RWPE2 (cell line): ENCODE data around the gene RPUSD4.

Source experiments
- ATAC-seq: fragments of 200-7000 bp; cut with Tn5 transposase; 3 replicates; pipeline ENCODE4 v1.9.1; 2021; ENCODE audit warnings: low read depth
- DNase-seq: peaks from one replicate; pipeline ENCODE4 v3.0.0-alpha.2; 2020; ENCODE audit warnings: low spot score
- H3K27ac ChIP-seq: fragments of 450-650 bp; 2 replicates; pipeline ENCODE4 v1.5.1; 2017; ENCODE audit warnings: mild to moderate bottlenecking; ENCODE audit not compliant: poor library complexity, severe bottlenecking
- H3K27me3 ChIP-seq: fragments of 250-450 bp; sonication (Bioruptor Pico); 2 replicates; pipeline ENCODE4 v1.5.1; 2021; ENCODE audit warnings: mild to moderate bottlenecking, moderate library complexity; ENCODE audit not compliant: insufficient read depth, poor library complexity, severe bottlenecking
- H3K36me3 ChIP-seq: fragments of 250-450 bp; sonication (Bioruptor Pico); 2 replicates; pipeline ENCODE4 v1.5.1; 2020; ENCODE audit warnings: low read depth, mild to moderate bottlenecking, moderate library complexity
- H3K4me1 ChIP-seq: fragments of 250-450 bp; sonication (Bioruptor Pico); 2 replicates; pipeline ENCODE4 v1.5.1; 2021; ENCODE audit warnings: mild to moderate bottlenecking, moderate library complexity; ENCODE audit not compliant: insufficient read depth, poor library complexity, severe bottlenecking
- H3K4me3 ChIP-seq: fragments of 250-450 bp; sonication (Bioruptor Pico); 2 replicates; pipeline ENCODE4 v1.5.1; 2021; ENCODE audit warnings: mild to moderate bottlenecking, moderate library complexity; ENCODE audit not compliant: severe bottlenecking
- H3K9me3 ChIP-seq: fragments of 250-450 bp; sonication (Bioruptor Pico); 2 replicates; pipeline ENCODE4 v1.5.1; 2021; ENCODE audit warnings: mild to moderate bottlenecking, moderate library complexity; ENCODE audit not compliant: severe bottlenecking
- CTCF ChIP-seq: fragments of 450-650 bp; IDR thresholded peaks from one replicate; pipeline ENCODE4 v1.5.1; 2017; ENCODE audit warnings: mild to moderate bottlenecking, moderate library complexity; ENCODE audit not compliant: poor library complexity, severe bottlenecking

RPUSD4 gene

GRCh38 chr11:126224647-126225294 is 13.3 kb upstream of the RPUSD4 start:
- Histone ChIP-seq H3K4me3 (no peak overlapping the region), H3K9me3 (no peaks in the 10 kb centered on the region), H3K4me1 (no peaks in the 10 kb centered on the region), H3K27ac (no peak overlapping the region), H3K27me3 (no peaks in the 10 kb centered on the region), H3K36me3 (0 out of 2 replicates have a peak, but pooled peaks cover 2% of the 10 kb centered on the region)
- ATAC-seq (no peak), DNase-seq (no peak)
- TF ChIP-seq CTCF, result no peak

GRCh38 chr11:126219547-126219946 is 8.1 kb upstream of the RPUSD4 start:
- H3K27ac ChIP-seq, result no peak overlapping the region
- H3K9me3 ChIP-seq, result no peaks in the 10 kb centered on the region
- H3K4me3 ChIP-seq, result no peak overlapping the region
- no peak for DNase-seq
- no peak for ATAC-seq
- H3K4me1 ChIP-seq, result no peaks in the 10 kb centered on the region
- H3K27me3 ChIP-seq, result no peaks in the 10 kb centered on the region
- no peak for TF ChIP-seq CTCF
- H3K36me3 ChIP-seq, result no peaks in the 10 kb centered on the region; the same call in 1 of the 2 replicates

- H3K27ac ChIP-seq, result no peak overlapping the region
Measured at GRCh38 chr11:126217491-126217890, 6.0 kb upstream of the RPUSD4 start.

GRCh38 chr11:126216526-126217305 is 5.3 kb upstream of the RPUSD4 start:
- ATAC-seq (no peak), DNase-seq (no peak)
- Histone ChIP-seq H3K27ac (no peak overlapping the region), H3K36me3 (no peaks in the 10 kb centered on the region; the same call in 1 of the 2 replicates), H3K4me1 (peaks cover 2% of the 10 kb centered on the region), H3K4me3 (no peak overlapping the region), H3K9me3 (no peaks in the 10 kb centered on the region), H3K27me3 (no peaks in the 10 kb centered on the region)
- no peak for TF ChIP-seq CTCF

More at GRCh38 chr11:126217491-126217890, 6.0 kb upstream of the RPUSD4 start:
- no peak for TF ChIP-seq CTCF
- no peaks in the 10 kb centered on the region; the same call in 1 of the 2 replicates for H3K36me3 ChIP-seq
- H3K9me3 ChIP-seq, result no peaks in the 10 kb centered on the region
- DNase-seq (no peak), ATAC-seq (no peak)
- H3K4me3 ChIP-seq, result no peak overlapping the region
- no peaks in the 10 kb centered on the region for H3K27me3 ChIP-seq
- H3K4me1 ChIP-seq, result peaks cover 2% of the 10 kb centered on the region

- Histone ChIP-seq H3K36me3 (peaks cover 7% of the 10 kb centered on the region), H3K27ac (no peak overlapping the region), H3K4me3 (no peak overlapping the region), H3K4me1 (peaks cover 9% of the 10 kb centered on the region), H3K27me3 (no peaks in the 10 kb centered on the region), H3K9me3 (no peaks in the 10 kb centered on the region)
- TF ChIP-seq CTCF, result no peak
- no peak for DNase-seq
- no peak for ATAC-seq
Measured at GRCh38 chr11:126214841-126215240, 3.4 kb upstream of the RPUSD4 start.
